ENCODE results near the gene SLC25A19.

Gene SLC25A19

GRCh38 chr17:75289115-75289831 is at the start of gene SLC25A19:
SLC25A19 (minus strand) TSS chr17:75289433; CDS start chr17:75286764, 2,669 bp downstream.
- peak within 1 kb of the TSS; percentile 85 for H3K4me3 ChIP-seq (ENCODE audit: low read depth, low read length)
- peak; percentile 98 for DNase-seq (ENCODE audit: low read depth)
- peak; percentile 57 for TF ChIP-seq CTCF (IDR thresholded peaks at IDR 0.05; ENCODE audit: low read depth, low read length, missing control alignments)

GRCh38 chr17:75338335-75338734 is 49.1 kb upstream of the SLC25A19 start:
- H3K4me3 ChIP-seq (ENCODE audit: low read depth, low read length) = no peak overlapping the region; the same call in 1 of the 2 replicates
- no peak for DNase-seq (ENCODE audit: low read depth)
- TF ChIP-seq CTCF (IDR thresholded peaks at IDR 0.05; ENCODE audit: low read depth, low read length, missing control alignments) = no peak

- no peak overlapping the region for H3K4me3 ChIP-seq (ENCODE audit: low read depth, low read length)
- TF ChIP-seq CTCF (IDR thresholded peaks at IDR 0.05; ENCODE audit: low read depth, low read length, missing control alignments) = no peak
- no peak for DNase-seq (ENCODE audit: low read depth)
These were observed 46.1 kb upstream of the SLC25A19 start for GRCh38 chr17:75335315-75335714.

- no peak overlapping the region for H3K4me3 ChIP-seq (ENCODE audit: low read depth, low read length)
- no peak for DNase-seq (ENCODE audit: low read depth)
- TF ChIP-seq CTCF (IDR thresholded peaks at IDR 0.05; ENCODE audit: low read depth, low read length, missing control alignments) = no peak
These were observed 45.5 kb upstream of the SLC25A19 start for GRCh38 chr17:75334723-75335122.

GRCh38 chr17:75331671-75332070 is 42.4 kb upstream of the SLC25A19 start:
- TF ChIP-seq CTCF (IDR thresholded peaks at IDR 0.05; ENCODE audit: low read depth, low read length, missing control alignments) = no peak
- H3K4me3 ChIP-seq (ENCODE audit: low read depth, low read length) = no peak overlapping the region
- DNase-seq (ENCODE audit: low read depth) = no peak

- no peak for DNase-seq (ENCODE audit: low read depth)
- no peak for TF ChIP-seq CTCF (IDR thresholded peaks at IDR 0.05; ENCODE audit: low read depth, low read length, missing control alignments)
- no peak overlapping the region for H3K4me3 ChIP-seq (ENCODE audit: low read depth, low read length)
These were observed 38.5 kb upstream of the SLC25A19 start for GRCh38 chr17:75327757-75328156.
